ENCODE measurements around the gene UNC5C.

Gene UNC5C

DNA sequence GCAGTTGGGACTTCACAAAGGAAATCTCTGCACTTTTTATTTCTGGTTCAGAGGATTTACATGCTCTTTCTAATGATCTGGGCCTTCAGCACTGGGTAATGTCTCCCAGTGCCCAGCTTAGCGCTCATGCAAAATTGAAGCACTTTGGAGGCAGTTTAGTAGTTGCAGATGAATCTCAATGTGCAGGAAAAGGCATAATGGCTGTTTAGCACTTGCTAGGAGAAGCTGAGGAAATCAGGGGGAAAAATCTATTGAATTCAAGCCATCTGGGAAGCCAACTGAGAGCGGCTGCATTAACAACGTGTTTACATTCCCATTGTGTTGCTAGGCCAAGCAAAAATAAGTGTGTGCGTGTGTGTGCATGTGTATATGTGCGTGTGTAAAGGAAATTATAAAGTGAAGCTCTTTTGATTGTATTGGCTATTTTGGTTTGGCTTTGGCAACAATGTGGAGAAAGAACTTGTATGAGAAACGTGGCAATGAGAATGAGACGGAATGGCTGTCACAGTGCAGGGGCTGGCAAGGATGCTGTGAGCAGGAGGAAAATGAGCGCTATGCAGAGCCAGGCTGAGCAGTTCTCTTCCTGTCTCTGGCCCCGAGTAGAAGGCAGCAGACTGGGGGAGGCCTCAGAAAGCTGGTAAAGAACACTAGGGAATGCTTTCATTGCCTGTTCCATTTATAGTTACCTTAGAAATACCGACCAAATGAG, 231.5 kb downstream of the UNC5C start:
- no peak for DNase-seq

DNA sequence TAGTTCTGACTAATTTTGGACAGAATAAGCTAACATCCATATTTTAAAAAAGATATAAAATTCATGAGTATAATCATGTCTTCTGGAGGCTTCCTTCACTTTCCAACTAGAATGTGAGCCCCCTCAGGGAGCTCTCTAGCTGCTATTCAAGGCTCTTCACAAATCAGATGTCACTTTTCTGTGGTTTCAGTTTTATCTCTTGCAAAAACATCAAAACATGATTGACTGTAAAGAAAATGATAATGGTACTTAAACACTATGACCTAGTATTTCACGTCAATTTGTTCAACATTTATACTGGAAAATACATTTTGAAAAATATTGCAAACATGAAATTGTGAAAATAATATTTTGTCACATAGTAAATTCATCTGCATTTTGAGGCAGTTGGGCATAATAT, 234.2 kb downstream of the UNC5C start:
- DNase-seq: no peak

DNA sequence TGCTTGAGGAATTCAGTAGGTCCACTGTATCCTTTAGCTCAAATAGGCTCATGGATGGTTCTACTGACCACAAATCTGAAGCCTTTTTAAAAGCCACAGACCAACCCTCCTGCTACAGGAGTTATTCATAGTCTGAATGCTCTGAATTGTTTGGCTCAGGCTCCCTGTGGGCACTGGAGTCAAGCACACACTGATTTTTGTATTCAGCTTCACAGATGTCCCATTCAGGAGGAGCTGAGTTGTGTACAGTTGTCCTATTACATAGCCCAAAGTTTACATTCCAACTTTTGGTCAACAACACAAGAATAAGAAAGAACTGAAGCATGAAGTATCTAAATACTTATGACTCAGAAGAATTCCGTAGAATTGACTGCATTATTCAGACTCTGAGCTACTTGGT, 243.9 kb downstream of the UNC5C start:
- DNase-seq: no peak

GRCh38 chr4:95300304-95300703, 248.5 kb downstream of the UNC5C start:
- DNase-seq: no peak

- no peak for DNase-seq
These were observed 252.7 kb downstream of the UNC5C start for GRCh38 chr4:95296052-95296451.

GRCh38 chr4:95295157-95295556, 253.6 kb downstream of the UNC5C start:
- no peak for DNase-seq

DNA sequence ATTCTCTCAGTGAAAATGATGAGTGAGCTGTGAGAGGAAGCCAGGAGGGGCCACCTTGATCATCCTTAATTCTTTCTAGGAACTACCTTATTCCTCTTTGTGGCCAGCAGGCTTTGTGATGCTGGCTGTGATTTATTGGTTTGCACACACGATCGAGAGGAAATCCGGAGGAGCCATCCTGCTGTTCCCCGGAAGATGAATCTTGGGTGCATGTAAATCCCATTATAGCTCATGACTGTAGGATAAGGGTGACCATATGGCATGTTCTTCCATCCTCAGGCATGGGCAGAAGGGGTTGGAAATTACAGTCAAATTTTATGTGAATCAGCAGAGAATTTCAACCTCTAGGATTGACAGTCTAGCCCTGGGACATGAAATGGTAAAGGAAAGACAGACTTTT, 254.5 kb downstream of the UNC5C start:
- no peak for DNase-seq

DNA sequence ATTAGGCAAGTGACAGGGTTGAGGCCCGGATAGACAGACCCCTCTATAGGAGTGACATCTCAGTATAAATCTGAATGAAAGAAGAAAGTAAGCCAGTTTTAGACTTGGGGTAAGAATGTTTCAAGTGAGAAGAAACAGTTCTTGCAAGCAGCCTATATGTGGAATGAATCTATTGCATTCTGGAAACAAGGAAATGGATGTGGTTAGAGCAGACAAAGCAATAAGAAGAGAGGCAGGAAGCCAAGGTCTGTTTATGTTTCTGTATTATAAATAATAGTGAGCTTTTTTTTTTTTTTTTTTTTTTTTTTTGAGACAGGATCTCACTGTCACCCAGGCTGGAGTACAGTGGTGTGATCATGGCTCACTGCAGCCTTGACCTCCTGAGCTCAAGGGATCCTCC, 255.8 kb downstream of the UNC5C start:
- no peak for DNase-seq

- DNase-seq: no peak
These were observed 258.1 kb downstream of the UNC5C start for GRCh38 chr4:95290702-95291101.

- DNase-seq: no peak
These were observed 259.6 kb downstream of the UNC5C start for GRCh38 chr4:95289028-95289634.

DNA sequence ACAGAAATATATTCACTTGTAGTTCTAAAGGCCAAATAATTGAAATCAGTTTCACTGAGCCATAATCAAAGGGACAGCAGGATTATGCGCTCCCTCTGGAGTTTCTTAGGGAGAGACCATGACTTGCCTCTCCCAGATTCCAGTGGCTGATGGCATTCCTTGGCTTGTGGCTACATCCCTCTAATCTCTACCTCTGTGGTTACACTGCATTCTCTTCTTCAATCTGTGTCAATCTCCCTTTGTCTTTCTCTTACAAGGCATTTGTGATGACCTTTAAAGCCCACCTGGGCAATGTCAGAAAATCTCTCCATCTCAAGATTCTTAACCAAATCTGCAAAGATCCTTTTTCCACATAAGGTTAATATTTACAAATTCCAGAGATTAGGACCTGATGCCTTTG, 260.2 kb downstream of the UNC5C start:
- DNase-seq: no peak

- no peak for DNase-seq
These were observed 263.0 kb downstream of the UNC5C start for GRCh38 chr4:95285797-95286196.

- no peak for DNase-seq
These were observed 264.1 kb downstream of the UNC5C start for GRCh38 chr4:95284655-95285054.

DNA sequence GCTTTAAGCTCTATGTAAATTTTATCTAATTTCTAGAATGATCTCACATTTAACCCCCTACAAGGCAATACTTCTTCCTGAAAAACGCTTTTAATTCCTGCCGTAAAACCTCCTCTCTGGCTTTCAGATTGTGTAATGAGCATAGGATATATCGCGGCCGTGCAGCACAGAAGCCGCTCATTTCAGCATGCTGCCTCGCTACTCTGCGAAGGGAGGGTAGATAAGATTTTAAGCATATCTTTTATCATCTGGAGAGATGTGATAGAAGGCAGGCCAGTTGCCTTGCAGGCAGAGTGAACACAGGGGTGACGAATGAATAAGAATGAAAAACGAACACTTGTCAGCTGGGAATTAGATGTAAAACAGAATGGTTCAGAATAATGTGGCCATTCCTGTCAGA, 265.5 kb downstream of the UNC5C start:
- no peak for DNase-seq

- DNase-seq: no peak
These were observed 276.0 kb downstream of the UNC5C start for GRCh38 chr4:95272797-95273196.

- DNase-seq: no peak
These were observed 276.7 kb downstream of the UNC5C start for GRCh38 chr4:95272036-95272435.

DNA sequence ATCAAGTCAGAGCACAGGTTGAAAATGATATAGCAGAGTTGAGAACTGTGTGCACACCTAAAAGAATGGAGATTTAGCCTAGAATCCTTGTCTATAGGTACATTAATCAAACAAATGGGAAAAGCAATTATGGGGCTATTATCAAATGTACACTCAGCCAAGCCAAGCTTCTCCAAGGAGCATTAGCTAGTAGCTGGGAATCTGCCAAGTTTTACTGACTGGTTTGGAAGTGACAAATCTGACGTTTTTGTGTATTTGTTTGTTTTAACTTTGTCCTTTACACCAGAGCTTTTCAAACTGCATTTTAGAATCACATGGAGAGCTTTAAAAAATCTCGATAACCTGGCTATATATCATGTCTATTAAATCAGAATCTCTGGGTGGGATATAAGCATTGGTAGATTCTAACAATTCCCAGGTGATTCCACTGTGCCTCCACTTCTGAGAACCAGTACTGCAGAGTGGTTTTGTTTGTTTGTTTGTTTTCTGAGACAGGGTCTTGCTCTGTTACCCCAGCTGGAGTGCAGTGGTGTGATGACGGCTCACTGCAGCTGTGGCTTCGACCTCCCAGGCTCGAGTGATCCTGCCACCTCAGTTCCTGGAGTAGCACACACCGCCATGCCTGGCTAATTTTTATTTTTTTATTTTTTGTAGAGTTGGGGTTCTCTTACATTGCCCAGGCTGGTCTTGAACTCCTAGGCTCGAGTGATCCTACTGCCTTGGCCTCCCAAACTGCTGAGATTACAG, 279.8 kb downstream of the UNC5C start:
- DNase-seq: no peak

- DNase-seq: no peak
These were observed 281.7 kb downstream of the UNC5C start for GRCh38 chr4:95267081-95267480.

DNA sequence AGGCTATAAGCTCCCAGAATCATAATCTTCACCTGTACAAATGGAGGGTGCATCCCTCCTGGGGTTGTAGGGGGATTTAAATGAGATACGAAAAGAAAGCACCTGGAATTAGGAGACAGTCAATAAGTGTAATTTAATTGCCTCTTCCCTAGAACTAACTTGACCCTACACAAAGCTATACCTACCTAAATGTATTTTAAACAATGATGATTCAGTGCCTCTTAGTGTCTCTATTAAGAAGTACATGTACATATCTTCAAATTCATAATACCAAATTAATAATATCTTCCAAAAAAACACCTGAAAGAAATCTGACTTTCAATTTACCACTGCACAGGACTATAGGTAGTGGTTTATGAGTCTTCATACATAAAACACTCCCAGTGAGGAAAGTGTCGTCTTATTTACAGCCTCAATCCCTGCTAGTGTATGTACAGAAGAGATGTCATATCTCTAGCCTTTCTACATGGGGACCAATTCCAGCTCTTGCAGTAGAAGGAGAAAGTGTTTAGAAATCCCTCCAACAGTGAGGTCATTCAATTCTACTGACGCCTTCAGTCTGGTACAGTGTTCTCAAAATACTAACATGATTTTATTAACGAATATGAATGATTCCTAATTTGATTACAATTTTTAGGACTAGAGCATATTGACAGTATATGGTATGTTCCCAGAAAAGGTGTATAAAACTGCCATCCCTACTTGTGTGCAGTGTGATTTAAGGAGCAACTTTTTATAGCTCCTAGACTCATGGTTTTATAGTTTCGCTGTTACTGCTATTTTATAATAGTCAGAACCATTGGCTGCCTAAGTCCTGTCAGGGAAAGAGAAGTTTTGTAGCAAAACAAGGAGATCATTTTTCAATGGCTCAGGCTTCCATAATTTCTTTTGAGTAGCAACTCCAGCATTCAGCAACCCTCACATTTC, 282.7 kb downstream of the UNC5C start:
- no peak for DNase-seq

- no peak for DNase-seq
These were observed 283.9 kb downstream of the UNC5C start for GRCh38 chr4:95264843-95265242.

GRCh38 chr4:95263960-95264359, 284.8 kb downstream of the UNC5C start:
- no peak for DNase-seq

- DNase-seq: no peak
These were observed 285.4 kb downstream of the UNC5C start for GRCh38 chr4:95263391-95263790.

Data from stimulated activated CD4-positive, alpha-beta T cell treated with anti-CD3 and anti-CD28 coated beads, Interleukin-4, amount 100 ng/mL, for 24 hours (primary cell).